ENCODE data around the gene COTL1. TPM values are rescaled to one million over a fixed set of nuclear protein-coding genes. Genes with fewer than 3 reads are reported as not detected.

Gene COTL1
- total RNA-seq, 2 experiments from 2014 or later: 125 to 232 TPM

DNA sequence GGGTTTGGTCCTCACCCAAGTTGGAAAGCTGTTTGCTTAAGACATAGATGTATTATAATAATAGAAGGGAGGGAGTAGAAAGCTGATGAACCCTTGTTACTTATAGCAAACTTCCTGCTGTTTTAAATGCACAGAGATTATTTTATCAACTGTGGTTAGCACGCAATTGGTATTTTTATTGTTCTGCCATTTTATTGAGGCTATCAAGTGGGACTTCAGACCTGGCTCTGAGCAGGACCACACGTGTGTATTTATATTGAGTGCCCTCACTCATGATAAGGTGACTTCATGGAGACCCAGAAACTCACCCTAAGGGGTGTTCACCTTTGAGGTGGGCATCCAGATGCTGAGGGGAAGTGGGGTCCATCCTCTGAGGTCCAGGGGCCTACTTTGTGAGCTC lies 47.5 kb upstream of the COTL1 start:
- CTCF ChIA-PET (ENCODE audit: unreplicated experiment): interaction anchor here (0.6 to 1.1 kb wide), 2 partner anchors 21 to 44 kb away, joined by 3 read pairs; no protein-coding TSS in a partner anchor
- intact Hi-C loops (cut with micrococcal nuclease; ENCODE audit: unreplicated experiment): no loop called here
- Histone ChIP-seq H3K27ac (ENCODE audit: low read depth, low read length, poor library complexity, severe bottlenecking) (no peak overlapping the region), H3K4me1 (ENCODE audit: insufficient read depth, low read length, poor library complexity, severe bottlenecking) (peaks cover 26% of the 10 kb centered on the region), H3K4me2 (ENCODE audit: low read length) (no peak overlapping the region), H4K20me1 (ENCODE audit: insufficient read depth, low read length) (no peaks in the 10 kb centered on the region), H3K4me3 (ENCODE audit: low read depth, low read length, poor library complexity, severe bottlenecking) (no peak overlapping the region), H2AFZ (ENCODE audit: low read length) (no peak overlapping the region), H3K9me2 (ENCODE audit: insufficient read depth, low read length) (no peaks in the 10 kb centered on the region), H3K9me3 (ENCODE audit: low read length) (no peaks in the 10 kb centered on the region), H3K79me2 (ENCODE audit: insufficient read depth, low read depth, low read length) (no peaks in the 10 kb centered on the region), H3K36me3 (ENCODE audit: insufficient read depth, low read length) (peaks cover 62% of the 10 kb centered on the region)
- DNase-seq (ENCODE audit: low spot score): no peak
- no TSS peak for BruUV-seq (replicated peaks)
- no peak for TF ChIP-seq EZH2phosphoT487 (IDR thresholded peaks at IDR 0.05; ENCODE audit: borderline replicate concordance, low read depth, low read length)
- TF ChIP-seq, protein P1, sequence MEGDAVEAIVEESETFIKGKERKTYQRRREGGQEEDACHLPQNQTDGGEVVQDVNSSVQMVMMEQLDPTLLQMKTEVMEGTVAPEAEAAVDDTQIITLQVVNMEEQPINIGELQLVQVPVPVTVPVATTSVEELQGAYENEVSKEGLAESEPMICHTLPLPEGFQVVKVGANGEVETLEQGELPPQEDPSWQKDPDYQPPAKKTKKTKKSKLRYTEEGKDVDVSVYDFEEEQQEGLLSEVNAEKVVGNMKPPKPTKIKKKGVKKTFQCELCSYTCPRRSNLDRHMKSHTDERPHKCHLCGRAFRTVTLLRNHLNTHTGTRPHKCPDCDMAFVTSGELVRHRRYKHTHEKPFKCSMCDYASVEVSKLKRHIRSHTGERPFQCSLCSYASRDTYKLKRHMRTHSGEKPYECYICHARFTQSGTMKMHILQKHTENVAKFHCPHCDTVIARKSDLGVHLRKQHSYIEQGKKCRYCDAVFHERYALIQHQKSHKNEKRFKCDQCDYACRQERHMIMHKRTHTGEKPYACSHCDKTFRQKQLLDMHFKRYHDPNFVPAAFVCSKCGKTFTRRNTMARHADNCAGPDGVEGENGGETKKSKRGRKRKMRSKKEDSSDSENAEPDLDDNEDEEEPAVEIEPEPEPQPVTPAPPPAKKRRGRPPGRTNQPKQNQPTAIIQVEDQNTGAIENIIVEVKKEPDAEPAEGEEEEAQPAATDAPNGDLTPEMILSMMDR (conservative IDR thresholded peaks at IDR 0.05; ENCODE audit: low read length): no peak
- POLR2A ChIA-PET: interaction anchor here (3.3 kb wide), 1 partner anchor 36 kb away, joined by 12 read pairs; no protein-coding TSS in a partner anchor

DNA sequence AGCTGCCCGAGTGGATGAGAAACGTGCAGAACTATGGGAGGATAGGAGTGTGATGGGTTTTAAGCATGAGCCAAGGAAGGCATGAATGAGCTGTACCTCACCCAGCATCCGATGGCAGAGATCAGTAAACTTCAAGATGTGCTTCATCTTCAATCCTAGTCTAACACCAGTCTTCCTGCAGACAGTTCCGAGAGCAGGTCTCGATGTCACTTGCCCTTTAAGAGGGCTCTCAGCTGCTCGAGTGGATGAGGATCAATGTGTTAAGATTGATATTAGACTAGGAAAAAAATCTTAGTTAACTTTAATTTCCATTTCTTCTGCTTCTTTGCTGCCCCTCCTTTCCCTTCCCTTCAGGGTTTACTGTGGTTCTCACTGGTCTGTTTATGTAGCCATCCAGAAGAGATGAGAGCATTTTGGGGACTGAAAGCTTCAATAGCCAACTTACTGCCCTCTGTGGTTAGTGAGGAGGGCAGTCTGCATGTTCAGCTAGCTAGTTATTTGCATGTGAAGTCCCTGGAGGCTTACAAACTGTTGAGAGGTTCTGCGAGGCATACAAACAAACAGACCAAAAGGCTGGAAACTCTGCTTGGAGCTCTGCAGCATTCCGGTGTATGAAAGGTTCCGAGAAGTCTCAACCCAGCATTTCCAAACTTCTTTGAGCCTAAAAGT lies 45.7 kb upstream of the COTL1 start:
- BruUV-seq (replicated peaks): no TSS peak
- H3K4me1 ChIP-seq (ENCODE audit: insufficient read depth, low read length, poor library complexity, severe bottlenecking): peaks cover 26% of the 10 kb centered on the region
- H3K4me2 ChIP-seq (ENCODE audit: low read length): peak overlapping the region; percentile 64
- peaks cover 78% of the 10 kb centered on the region for H3K36me3 ChIP-seq (ENCODE audit: insufficient read depth, low read length)
- TF ChIP-seq, protein P1 (conservative IDR thresholded peaks at IDR 0.05; ENCODE audit: low read length): peak; percentile 37; the same call in 1 of the 2 replicates
- no peak for TF ChIP-seq EZH2phosphoT487 (IDR thresholded peaks at IDR 0.05; ENCODE audit: borderline replicate concordance, low read depth, low read length)
- DNase-seq (ENCODE audit: low spot score): peak; percentile 76
- H3K79me2 ChIP-seq (ENCODE audit: insufficient read depth, low read depth, low read length): no peaks in the 10 kb centered on the region
- POLR2A ChIA-PET: interaction anchor here (0.5 to 3.3 kb wide), 7 partner anchors 8 to 67 kb away, joined by 3 to 12 read pairs (median 5); no protein-coding TSS in a partner anchor
- CTCF ChIA-PET (ENCODE audit: unreplicated experiment): interaction anchor here (0.6 to 1.3 kb wide), 4 partner anchors 9 to 477 kb away, joined by 3 to 7 read pairs (median 5); partner anchors contain the start of gene TAF1C
- peak overlapping the region; percentile 42 for H3K4me3 ChIP-seq (ENCODE audit: low read depth, low read length, poor library complexity, severe bottlenecking)
- H3K27ac ChIP-seq (ENCODE audit: low read depth, low read length, poor library complexity, severe bottlenecking): peak overlapping the region; percentile 53
- H3K9me2 ChIP-seq (ENCODE audit: insufficient read depth, low read length): no peaks in the 10 kb centered on the region
- H4K20me1 ChIP-seq (ENCODE audit: insufficient read depth, low read length): no peaks in the 10 kb centered on the region
- H2AFZ ChIP-seq (ENCODE audit: low read length): no peak overlapping the region
- no peaks in the 10 kb centered on the region for H3K9me3 ChIP-seq (ENCODE audit: low read length)
- intact Hi-C loops (cut with micrococcal nuclease; ENCODE audit: unreplicated experiment): no loop called here

- peaks cover 26% of the 10 kb centered on the region for H3K4me1 ChIP-seq (ENCODE audit: insufficient read depth, low read length, poor library complexity, severe bottlenecking)
- H3K4me3 ChIP-seq (ENCODE audit: low read depth, low read length, poor library complexity, severe bottlenecking): no peak overlapping the region
- H3K9me2 ChIP-seq (ENCODE audit: insufficient read depth, low read length): no peaks in the 10 kb centered on the region
- H3K27ac ChIP-seq (ENCODE audit: low read depth, low read length, poor library complexity, severe bottlenecking): no peak overlapping the region
- no peaks in the 10 kb centered on the region for H4K20me1 ChIP-seq (ENCODE audit: insufficient read depth, low read length)
- POLR2A ChIA-PET: interaction anchor here (2.2 to 3.3 kb wide), 2 partner anchors 21 to 39 kb away, joined by 9 to 12 read pairs; no protein-coding TSS in a partner anchor
- H2AFZ ChIP-seq (ENCODE audit: low read length): no peak overlapping the region
- no TSS peak for BruUV-seq (replicated peaks)
- intact Hi-C loops (cut with micrococcal nuclease; ENCODE audit: unreplicated experiment): no loop called here
- peaks cover 89% of the 10 kb centered on the region for H3K36me3 ChIP-seq (ENCODE audit: insufficient read depth, low read length)
- H3K79me2 ChIP-seq (ENCODE audit: insufficient read depth, low read depth, low read length): no peaks in the 10 kb centered on the region
- no peak overlapping the region for H3K4me2 ChIP-seq (ENCODE audit: low read length)
- CTCF ChIA-PET (ENCODE audit: unreplicated experiment): interaction anchor here (0.6 kb wide), 1 partner anchor 10 kb away, joined by 3 read pairs; no protein-coding TSS in a partner anchor
- no peaks in the 10 kb centered on the region for H3K9me3 ChIP-seq (ENCODE audit: low read length)
- DNase-seq (ENCODE audit: low spot score): no peak
- TF ChIP-seq, protein P1 (conservative IDR thresholded peaks at IDR 0.05; ENCODE audit: low read length): no peak
- no peak for TF ChIP-seq EZH2phosphoT487 (IDR thresholded peaks at IDR 0.05; ENCODE audit: borderline replicate concordance, low read depth, low read length)
Observed at GRCh38 chr16:84662471-84662870, 44.6 kb upstream of the COTL1 start.

All from OCI-LY7 (cell line).